ENCODE results near the gene PPP1R7.

The PPP1R7 gene

DNA sequence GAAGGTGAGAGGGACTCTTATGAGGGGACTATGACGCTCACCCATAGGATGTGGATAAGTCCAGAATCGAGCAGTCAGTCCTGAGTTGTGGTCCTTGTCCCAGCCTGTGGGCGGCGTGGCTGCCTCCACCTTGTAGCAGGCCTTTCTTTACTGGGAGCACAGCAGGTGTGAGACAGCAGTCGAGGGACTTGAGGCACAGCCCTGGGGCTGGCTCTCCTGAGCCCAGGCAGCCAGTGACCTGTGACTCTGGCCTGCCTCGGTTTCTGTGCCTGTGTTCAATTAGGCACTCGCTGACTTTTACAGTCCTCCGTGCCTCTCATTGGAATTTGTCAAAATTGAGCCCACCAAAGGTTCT lies 8.3 kb downstream of the PPP1R7 start:
- TF ChIP-seq TAF1 (IDR thresholded peaks at IDR 0.05; ENCODE audit: low read depth) (no peak), TEAD4 (IDR thresholded peaks at IDR 0.05) (no peak), NFIC (IDR thresholded peaks at IDR 0.05) (no peak)

DNA sequence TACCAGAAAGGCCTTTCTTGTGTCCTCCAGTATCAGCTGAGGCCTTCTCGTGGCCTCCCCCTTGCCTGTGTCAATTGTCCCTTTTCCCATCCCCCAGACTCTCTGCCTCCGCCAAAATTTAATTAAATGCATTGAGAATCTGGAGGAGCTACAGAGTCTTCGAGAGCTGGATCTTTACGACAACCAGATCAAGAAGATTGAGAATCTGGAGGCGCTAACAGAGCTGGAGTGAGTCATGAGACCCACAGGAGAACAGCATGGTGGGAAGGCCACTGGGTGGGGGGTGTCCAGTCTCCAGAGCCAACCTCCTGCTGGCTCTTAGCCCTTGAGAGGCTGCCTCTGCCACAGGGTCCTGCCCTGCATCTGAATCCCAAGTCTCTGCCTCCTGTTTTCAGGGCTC lies 8.8 kb downstream of the PPP1R7 start:
- TF ChIP-seq TAF1 (IDR thresholded peaks at IDR 0.05; ENCODE audit: low read depth), result no peak

GRCh38 chr2:241160318-241160717 lies 10.1 kb downstream of the PPP1R7 start:
- TF ChIP-seq EGR1 (IDR thresholded peaks at IDR 0.05), result no peak
- TF ChIP-seq TAF1 (IDR thresholded peaks at IDR 0.05; ENCODE audit: low read depth), result no peak
- TF ChIP-seq, protein P1, sequence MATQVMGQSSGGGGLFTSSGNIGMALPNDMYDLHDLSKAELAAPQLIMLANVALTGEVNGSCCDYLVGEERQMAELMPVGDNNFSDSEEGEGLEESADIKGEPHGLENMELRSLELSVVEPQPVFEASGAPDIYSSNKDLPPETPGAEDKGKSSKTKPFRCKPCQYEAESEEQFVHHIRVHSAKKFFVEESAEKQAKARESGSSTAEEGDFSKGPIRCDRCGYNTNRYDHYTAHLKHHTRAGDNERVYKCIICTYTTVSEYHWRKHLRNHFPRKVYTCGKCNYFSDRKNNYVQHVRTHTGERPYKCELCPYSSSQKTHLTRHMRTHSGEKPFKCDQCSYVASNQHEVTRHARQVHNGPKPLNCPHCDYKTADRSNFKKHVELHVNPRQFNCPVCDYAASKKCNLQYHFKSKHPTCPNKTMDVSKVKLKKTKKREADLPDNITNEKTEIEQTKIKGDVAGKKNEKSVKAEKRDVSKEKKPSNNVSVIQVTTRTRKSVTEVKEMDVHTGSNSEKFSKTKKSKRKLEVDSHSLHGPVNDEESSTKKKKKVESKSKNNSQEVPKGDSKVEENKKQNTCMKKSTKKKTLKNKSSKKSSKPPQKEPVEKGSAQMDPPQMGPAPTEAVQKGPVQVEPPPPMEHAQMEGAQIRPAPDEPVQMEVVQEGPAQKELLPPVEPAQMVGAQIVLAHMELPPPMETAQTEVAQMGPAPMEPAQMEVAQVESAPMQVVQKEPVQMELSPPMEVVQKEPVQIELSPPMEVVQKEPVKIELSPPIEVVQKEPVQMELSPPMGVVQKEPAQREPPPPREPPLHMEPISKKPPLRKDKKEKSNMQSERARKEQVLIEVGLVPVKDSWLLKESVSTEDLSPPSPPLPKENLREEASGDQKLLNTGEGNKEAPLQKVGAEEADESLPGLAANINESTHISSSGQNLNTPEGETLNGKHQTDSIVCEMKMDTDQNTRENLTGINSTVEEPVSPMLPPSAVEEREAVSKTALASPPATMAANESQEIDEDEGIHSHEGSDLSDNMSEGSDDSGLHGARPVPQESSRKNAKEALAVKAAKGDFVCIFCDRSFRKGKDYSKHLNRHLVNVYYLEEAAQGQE (IDR thresholded peaks at IDR 0.05; ENCODE audit: low read depth), result no peak
- TF ChIP-seq NFIC (IDR thresholded peaks at IDR 0.05), result no peak
- no peak for TF ChIP-seq RAD21 (IDR thresholded peaks at IDR 0.05; ENCODE audit: low read depth)
- no peak for TF ChIP-seq TEAD4 (IDR thresholded peaks at IDR 0.05)
- TF ChIP-seq CEBPB (IDR thresholded peaks at IDR 0.05), result no peak
- TF ChIP-seq TCF12 (IDR thresholded peaks at IDR 0.05; ENCODE audit: low read depth), result no peak

DNA sequence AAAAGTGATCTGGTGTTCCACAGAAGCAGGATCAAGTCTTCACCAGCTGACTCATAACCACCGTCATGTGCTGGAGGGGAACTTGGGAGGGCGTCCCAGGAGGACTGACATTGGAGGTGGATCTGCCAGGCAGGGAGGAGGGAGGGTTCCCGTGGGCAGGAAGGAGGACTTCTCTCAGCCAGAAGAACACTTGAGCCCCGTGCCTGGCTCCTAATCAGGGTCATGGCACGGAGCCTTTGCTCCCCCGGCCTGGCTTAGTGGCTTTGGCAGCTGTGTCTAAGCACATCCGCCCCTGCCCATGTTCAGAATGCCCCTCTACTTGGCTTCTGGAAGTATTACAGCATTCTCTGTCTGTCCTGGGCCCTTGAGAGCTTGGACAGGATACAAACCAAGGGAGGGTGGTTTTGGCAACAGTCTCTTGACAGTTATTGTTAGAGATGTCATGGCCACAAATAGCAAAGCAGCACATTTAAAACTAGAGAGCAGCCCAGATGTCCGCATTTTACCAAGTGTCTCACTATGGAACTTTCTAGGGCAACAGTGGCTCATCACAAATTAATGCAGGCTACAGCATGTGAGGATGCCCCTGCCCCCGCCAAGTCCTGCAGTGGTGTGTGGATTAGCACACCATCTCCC lies 11.5 kb downstream of the PPP1R7 start:
- no peak for TF ChIP-seq RAD21 (IDR thresholded peaks at IDR 0.05; ENCODE audit: low read depth)
- TF ChIP-seq YY1 (IDR thresholded peaks at IDR 0.05; ENCODE audit: low read depth), result no peak
- TF ChIP-seq CREB1 (IDR thresholded peaks at IDR 0.05; ENCODE audit: low read depth), result no peak
- TF ChIP-seq NFIC (IDR thresholded peaks at IDR 0.05), result no peak
- no peak for TF ChIP-seq TEAD4 (IDR thresholded peaks at IDR 0.05)
- TF ChIP-seq, protein P1 (IDR thresholded peaks at IDR 0.05; ENCODE audit: low read depth), result no peak

DNA sequence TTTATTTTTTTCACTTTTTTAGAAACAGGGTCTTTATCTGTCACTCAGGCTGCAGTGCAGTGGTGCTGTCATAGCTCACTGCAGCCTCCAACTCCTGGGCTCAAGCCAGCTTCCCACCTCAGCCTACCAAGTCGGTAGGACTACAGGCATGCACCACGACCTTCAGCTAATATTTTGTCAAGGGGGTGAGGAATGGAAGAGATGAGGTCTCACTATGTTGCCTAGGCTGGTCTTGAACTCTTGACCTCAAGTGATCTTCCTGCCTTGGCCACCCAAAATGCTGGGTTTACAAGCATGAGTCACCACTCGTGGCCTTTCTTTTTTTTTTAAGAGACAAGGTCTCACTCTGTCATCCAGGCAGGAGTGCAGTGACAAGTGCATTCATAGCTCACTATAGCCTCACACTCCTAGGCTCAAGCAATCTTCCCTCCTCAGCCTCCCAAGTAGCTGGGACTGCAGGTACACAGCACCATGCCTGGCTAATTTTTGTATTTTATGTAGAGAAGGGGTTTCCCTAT lies 13.4 kb downstream of the PPP1R7 start:
- TF ChIP-seq TAF1 (IDR thresholded peaks at IDR 0.05; ENCODE audit: low read depth) (no peak), NFIC (IDR thresholded peaks at IDR 0.05) (no peak), TEAD4 (IDR thresholded peaks at IDR 0.05) (no peak), EP300 (IDR thresholded peaks at IDR 0.05; ENCODE audit: borderline replicate concordance) (no peak), CEBPB (IDR thresholded peaks at IDR 0.05) (no peak), YY1 (IDR thresholded peaks at IDR 0.05; ENCODE audit: low read depth) (no peak), CREB1 (IDR thresholded peaks at IDR 0.05; ENCODE audit: low read depth) (no peak), TCF12 (IDR thresholded peaks at IDR 0.05; ENCODE audit: low read depth) (no peak), FOXM1 (IDR thresholded peaks at IDR 0.05; ENCODE audit: borderline replicate concordance, low read depth) (no peak), EGR1 (IDR thresholded peaks at IDR 0.05) (no peak), RAD21 (IDR thresholded peaks at IDR 0.05; ENCODE audit: low read depth) (no peak), ZBTB7A (IDR thresholded peaks at IDR 0.05; ENCODE audit: low read depth) (no peak)
- TF ChIP-seq, protein P2, sequence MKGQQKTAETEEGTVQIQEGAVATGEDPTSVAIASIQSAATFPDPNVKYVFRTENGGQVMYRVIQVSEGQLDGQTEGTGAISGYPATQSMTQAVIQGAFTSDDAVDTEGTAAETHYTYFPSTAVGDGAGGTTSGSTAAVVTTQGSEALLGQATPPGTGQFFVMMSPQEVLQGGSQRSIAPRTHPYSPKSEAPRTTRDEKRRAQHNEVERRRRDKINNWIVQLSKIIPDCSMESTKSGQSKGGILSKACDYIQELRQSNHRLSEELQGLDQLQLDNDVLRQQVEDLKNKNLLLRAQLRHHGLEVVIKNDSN (IDR thresholded peaks at IDR 0.05), result no peak
- TF ChIP-seq, protein P1 (IDR thresholded peaks at IDR 0.05; ENCODE audit: low read depth), result no peak
- TF ChIP-seq, protein P3, sequence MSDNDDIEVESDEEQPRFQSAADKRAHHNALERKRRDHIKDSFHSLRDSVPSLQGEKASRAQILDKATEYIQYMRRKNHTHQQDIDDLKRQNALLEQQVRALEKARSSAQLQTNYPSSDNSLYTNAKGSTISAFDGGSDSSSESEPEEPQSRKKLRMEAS (IDR thresholded peaks at IDR 0.05), result no peak

- TF ChIP-seq TAF1 (IDR thresholded peaks at IDR 0.05; ENCODE audit: low read depth), result no peak
- TF ChIP-seq, protein P2 (IDR thresholded peaks at IDR 0.05), result no peak
- no peak for TF ChIP-seq EGR1 (IDR thresholded peaks at IDR 0.05)
- TF ChIP-seq, protein P3 (IDR thresholded peaks at IDR 0.05), result no peak
- no peak for TF ChIP-seq YY1 (IDR thresholded peaks at IDR 0.05; ENCODE audit: low read depth)
- TF ChIP-seq FOXM1 (IDR thresholded peaks at IDR 0.05; ENCODE audit: borderline replicate concordance, low read depth), result no peak
- TF ChIP-seq NFIC (IDR thresholded peaks at IDR 0.05), result no peak
- no peak for TF ChIP-seq RAD21 (IDR thresholded peaks at IDR 0.05; ENCODE audit: low read depth)
- TF ChIP-seq EP300 (IDR thresholded peaks at IDR 0.05; ENCODE audit: borderline replicate concordance), result no peak
- no peak for TF ChIP-seq CEBPB (IDR thresholded peaks at IDR 0.05)
- TF ChIP-seq TEAD4 (IDR thresholded peaks at IDR 0.05), result no peak
- TF ChIP-seq TCF12 (IDR thresholded peaks at IDR 0.05; ENCODE audit: low read depth), result no peak
- TF ChIP-seq, protein P1 (IDR thresholded peaks at IDR 0.05; ENCODE audit: low read depth), result no peak
Measured at GRCh38 chr2:241168366-241168765, 18.1 kb downstream of the PPP1R7 start.

All from Ishikawa (cell line).